ENCODE measurements around the gene C1orf159. TPM values are rescaled to one million over a fixed set of nuclear protein-coding genes. Genes with fewer than 3 reads are reported as not detected.

Gene C1orf159
- 30.0 and 30.3 TPM in 2 replicates for total RNA-seq

- DNase-seq (ENCODE audit: low spot score), result peak; percentile 98
- Mint-ChIP-seq H3K36me3 (ENCODE audit: low read depth) (peaks cover 20% of the 10 kb centered on the region), H3K9me3 (peaks cover 12% of the 10 kb centered on the region), H3K4me3 (peak within 1 kb of the TSS; percentile 87), H3K27ac (peak within 1 kb of the TSS; percentile 83), H3K27me3 (ENCODE audit: insufficient read depth) (peaks cover 8% of the 10 kb centered on the region), H3K4me1 (ENCODE audit: low read depth) (no peaks in the 10 kb centered on the region)
- intact Hi-C loops (cut with micrococcal nuclease), result loop anchor here (1.0 to 2.0 kb wide), 12 partner anchors 21 to 499 kb away; partner anchors contain the start of genes B3GALT6, CPTP, HES4 and INTS11
Observed at GRCh38 chr1:1115786-1116700, at the start of gene C1orf159. TSS of gene C1orf159 (minus strand) at chr1:1116089. CDS start at chr1:1091543, 24,546 bp downstream.

GRCh38 chr1:1165485-1165884, 49.6 kb upstream of the C1orf159 start:
- DNase-seq (ENCODE audit: low spot score), result no peak
- no peak overlapping the region for H3K27ac Mint-ChIP-seq
- peaks cover 5% of the 10 kb centered on the region for H3K27me3 Mint-ChIP-seq (ENCODE audit: insufficient read depth)
- intact Hi-C loops (cut with micrococcal nuclease), result no loop called here
- no peak overlapping the region for H3K4me3 Mint-ChIP-seq
- no peaks in the 10 kb centered on the region for H3K9me3 Mint-ChIP-seq
- H3K4me1 Mint-ChIP-seq (ENCODE audit: low read depth), result peaks cover 6% of the 10 kb centered on the region
- no peaks in the 10 kb centered on the region for H3K36me3 Mint-ChIP-seq (ENCODE audit: low read depth)

- Mint-ChIP-seq H3K36me3 (ENCODE audit: low read depth) (no peaks in the 10 kb centered on the region), H3K27ac (no peak overlapping the region), H3K27me3 (ENCODE audit: insufficient read depth) (no peaks in the 10 kb centered on the region), H3K4me1 (ENCODE audit: low read depth) (peaks cover under 1% of the 10 kb centered on the region), H3K9me3 (no peaks in the 10 kb centered on the region), H3K4me3 (no peak overlapping the region)
- intact Hi-C loops (cut with micrococcal nuclease), result no loop called here
- DNase-seq (ENCODE audit: low spot score), result no peak
Observed at GRCh38 chr1:1164701-1165451, 49.0 kb upstream of the C1orf159 start.

DNA sequence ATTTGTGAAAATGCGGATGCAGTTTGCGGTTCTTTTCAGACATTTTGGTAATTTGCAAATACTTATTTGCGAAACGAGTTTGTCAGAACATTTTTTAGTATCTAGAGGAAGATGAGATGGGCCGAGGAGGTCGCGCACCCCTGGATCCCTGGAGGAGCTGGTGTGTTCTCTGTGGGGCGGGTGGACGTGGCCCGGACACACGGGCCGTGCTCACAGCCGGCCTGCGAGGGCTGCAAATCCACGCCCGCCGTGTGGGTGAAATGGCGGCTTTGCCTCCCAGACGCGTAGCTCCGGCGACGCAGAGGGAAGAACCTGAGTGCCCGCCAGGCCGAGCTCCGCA, 48.4 kb upstream of the C1orf159 start:
- Mint-ChIP-seq H3K36me3 (ENCODE audit: low read depth) (no peaks in the 10 kb centered on the region), H3K4me1 (ENCODE audit: low read depth) (no peaks in the 10 kb centered on the region), H3K27me3 (ENCODE audit: insufficient read depth) (no peaks in the 10 kb centered on the region), H3K27ac (peak overlapping the region; percentile 58), H3K9me3 (no peaks in the 10 kb centered on the region), H3K4me3 (no peak overlapping the region)
- DNase-seq (ENCODE audit: low spot score), result no peak
- intact Hi-C loops (cut with micrococcal nuclease), result no loop called here

DNA sequence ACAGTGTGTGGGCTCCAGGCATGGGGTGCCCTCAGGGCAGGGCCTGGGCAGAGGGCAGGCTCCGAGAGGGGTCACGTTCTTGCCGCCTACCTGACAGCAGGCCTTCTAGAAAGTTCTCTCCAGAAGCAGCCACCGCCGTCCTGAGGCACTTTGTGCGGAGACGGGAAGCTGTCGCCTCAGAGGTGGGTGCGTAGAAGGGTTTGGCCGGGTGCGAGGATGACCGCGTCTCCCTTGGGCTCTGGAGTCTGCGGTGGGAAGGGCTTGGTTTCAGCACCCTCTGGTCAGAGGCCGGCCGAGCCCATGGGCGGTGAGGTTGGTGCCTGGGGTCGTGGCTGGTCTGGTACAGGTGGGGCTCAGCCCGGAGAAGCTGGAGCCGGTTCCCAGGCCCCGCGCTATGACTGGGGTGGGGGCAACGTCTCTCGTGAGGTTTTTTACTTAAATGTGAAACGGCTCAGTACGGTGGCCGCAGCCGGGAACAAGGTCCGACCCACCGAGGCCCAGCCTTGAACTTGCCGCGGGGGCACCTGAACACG, 47.7 kb upstream of the C1orf159 start:
- Mint-ChIP-seq H3K4me3 (no peak overlapping the region), H3K4me1 (ENCODE audit: low read depth) (no peaks in the 10 kb centered on the region), H3K27me3 (ENCODE audit: insufficient read depth) (no peaks in the 10 kb centered on the region), H3K9me3 (no peaks in the 10 kb centered on the region), H3K27ac (no peak overlapping the region), H3K36me3 (ENCODE audit: low read depth) (no peaks in the 10 kb centered on the region)
- no peak for DNase-seq (ENCODE audit: low spot score)
- intact Hi-C loops (cut with micrococcal nuclease), result no loop called here

- Mint-ChIP-seq H3K27me3 (ENCODE audit: insufficient read depth) (no peaks in the 10 kb centered on the region), H3K9me3 (no peaks in the 10 kb centered on the region), H3K4me3 (no peak overlapping the region), H3K27ac (no peak overlapping the region), H3K4me1 (ENCODE audit: low read depth) (no peaks in the 10 kb centered on the region), H3K36me3 (ENCODE audit: low read depth) (no peaks in the 10 kb centered on the region)
- intact Hi-C loops (cut with micrococcal nuclease), result no loop called here
- no peak for DNase-seq (ENCODE audit: low spot score)
Observed at GRCh38 chr1:1162597-1163537, 47.0 kb upstream of the C1orf159 start.

DNA sequence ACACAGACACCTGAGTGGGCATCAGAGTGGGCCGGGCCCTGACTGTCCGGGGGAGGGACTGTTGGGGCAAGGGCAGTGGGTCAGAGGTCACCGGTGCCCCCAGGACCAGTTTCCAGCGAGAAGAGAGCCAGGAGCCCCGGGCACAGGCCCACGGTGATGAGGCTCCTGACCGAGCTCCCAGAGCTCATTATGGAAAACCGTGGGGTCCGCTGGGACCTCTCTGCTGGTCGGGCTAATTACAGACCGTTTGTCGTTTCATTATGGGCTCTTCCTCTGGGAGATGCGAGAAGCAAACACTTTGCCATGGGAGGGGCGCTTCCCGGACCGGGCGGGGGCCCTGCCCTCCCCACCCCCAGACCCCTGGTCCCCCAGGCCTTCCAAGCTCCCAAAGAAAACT, 45.8 kb upstream of the C1orf159 start:
- no peak for DNase-seq (ENCODE audit: low spot score)
- Mint-ChIP-seq H3K4me3 (no peak overlapping the region), H3K4me1 (ENCODE audit: low read depth) (no peaks in the 10 kb centered on the region), H3K36me3 (ENCODE audit: low read depth) (no peaks in the 10 kb centered on the region), H3K27ac (no peak overlapping the region), H3K9me3 (no peaks in the 10 kb centered on the region), H3K27me3 (ENCODE audit: insufficient read depth) (no peaks in the 10 kb centered on the region)
- intact Hi-C loops (cut with micrococcal nuclease), result no loop called here

- no peaks in the 10 kb centered on the region for H3K4me1 Mint-ChIP-seq (ENCODE audit: low read depth)
- H3K36me3 Mint-ChIP-seq (ENCODE audit: low read depth), result no peaks in the 10 kb centered on the region
Observed at GRCh38 chr1:1161078-1161682, 45.3 kb upstream of the C1orf159 start.

DNA sequence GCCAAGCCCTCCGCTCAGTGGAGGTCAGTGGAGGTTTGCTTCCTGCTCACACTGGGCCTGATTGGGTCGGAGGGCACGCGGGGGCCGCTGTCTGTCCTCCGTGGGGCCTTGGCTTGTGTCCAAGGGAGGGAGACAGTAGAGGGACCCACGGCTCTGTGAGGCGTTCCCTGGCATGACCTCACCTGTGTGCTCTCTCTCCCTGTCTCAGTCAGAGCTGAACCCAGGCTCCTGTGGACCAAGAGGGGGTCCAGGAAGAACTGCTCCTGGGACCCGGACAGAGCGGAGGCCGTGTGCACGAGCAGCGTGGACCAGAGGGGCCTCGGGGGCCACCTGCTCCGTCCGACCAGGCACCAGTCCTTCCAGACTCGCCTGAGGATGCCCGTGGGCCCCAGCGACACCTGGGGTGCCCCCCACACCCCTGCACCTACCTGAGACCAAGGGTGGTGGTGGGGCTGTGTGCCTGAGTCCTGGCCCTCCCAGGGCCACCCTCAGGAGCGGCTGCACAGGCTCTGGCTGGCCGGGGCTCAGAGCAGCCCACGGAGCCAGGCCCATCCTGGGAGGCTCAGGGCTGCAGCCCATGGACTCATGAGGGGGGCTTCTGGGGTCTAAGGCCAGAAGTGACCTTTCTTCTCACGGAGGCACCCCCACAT, 44.5 kb upstream of the C1orf159 start:
- H3K36me3 Mint-ChIP-seq (ENCODE audit: low read depth), result no peaks in the 10 kb centered on the region
- H3K9me3 Mint-ChIP-seq, result peaks cover 1% of the 10 kb centered on the region
- H3K27ac Mint-ChIP-seq, result no peak overlapping the region
- no peak overlapping the region for H3K4me3 Mint-ChIP-seq
- intact Hi-C loops (cut with micrococcal nuclease), result no loop called here
- no peaks in the 10 kb centered on the region for H3K27me3 Mint-ChIP-seq (ENCODE audit: insufficient read depth)
- no peak for DNase-seq (ENCODE audit: low spot score)
- H3K4me1 Mint-ChIP-seq (ENCODE audit: low read depth), result no peaks in the 10 kb centered on the region

More at GRCh38 chr1:1161078-1161682, 45.3 kb upstream of the C1orf159 start:
- intact Hi-C loops (cut with micrococcal nuclease), result no loop called here
- Mint-ChIP-seq H3K4me3 (no peak overlapping the region), H3K27me3 (ENCODE audit: insufficient read depth) (no peaks in the 10 kb centered on the region), H3K9me3 (no peaks in the 10 kb centered on the region), H3K27ac (no peak overlapping the region)
- DNase-seq (ENCODE audit: low spot score), result no peak

- Mint-ChIP-seq H3K27me3 (ENCODE audit: insufficient read depth) (no peaks in the 10 kb centered on the region), H3K27ac (no peak overlapping the region), H3K4me1 (ENCODE audit: low read depth) (peaks cover 5% of the 10 kb centered on the region), H3K4me3 (no peak overlapping the region), H3K9me3 (peaks cover 16% of the 10 kb centered on the region), H3K36me3 (ENCODE audit: low read depth) (peaks cover 2% of the 10 kb centered on the region)
- DNase-seq (ENCODE audit: low spot score), result no peak
- intact Hi-C loops (cut with micrococcal nuclease), result loop anchor here (1.0 kb wide), 2 partner anchors 14 to 50 kb away; no protein-coding TSS in a partner anchor
Observed at GRCh38 chr1:1157914-1158710, 42.2 kb upstream of the C1orf159 start.

- Mint-ChIP-seq H3K4me3 (peak overlapping the region; percentile 71), H3K27me3 (ENCODE audit: insufficient read depth) (no peaks in the 10 kb centered on the region), H3K4me1 (ENCODE audit: low read depth) (peaks cover 5% of the 10 kb centered on the region), H3K36me3 (ENCODE audit: low read depth) (peaks cover 6% of the 10 kb centered on the region), H3K9me3 (peaks cover 22% of the 10 kb centered on the region), H3K27ac (peak overlapping the region; percentile 67)
- peak; percentile 59 for DNase-seq (ENCODE audit: low spot score)
- intact Hi-C loops (cut with micrococcal nuclease), result loop anchor here (1.0 kb wide), 2 partner anchors 13 to 51 kb away; no protein-coding TSS in a partner anchor
Observed at GRCh38 chr1:1157426-1157913, 41.6 kb upstream of the C1orf159 start.
